ENCODE data around the gene TMEM17. TPM values are rescaled to one million over a fixed set of nuclear protein-coding genes. Genes with fewer than 3 reads are reported as not detected.

Gene TMEM17
- total and polyA plus RNA-seq, 12 donors, result 0.66 to 3.2 (median 2.1) TPM

DNA sequence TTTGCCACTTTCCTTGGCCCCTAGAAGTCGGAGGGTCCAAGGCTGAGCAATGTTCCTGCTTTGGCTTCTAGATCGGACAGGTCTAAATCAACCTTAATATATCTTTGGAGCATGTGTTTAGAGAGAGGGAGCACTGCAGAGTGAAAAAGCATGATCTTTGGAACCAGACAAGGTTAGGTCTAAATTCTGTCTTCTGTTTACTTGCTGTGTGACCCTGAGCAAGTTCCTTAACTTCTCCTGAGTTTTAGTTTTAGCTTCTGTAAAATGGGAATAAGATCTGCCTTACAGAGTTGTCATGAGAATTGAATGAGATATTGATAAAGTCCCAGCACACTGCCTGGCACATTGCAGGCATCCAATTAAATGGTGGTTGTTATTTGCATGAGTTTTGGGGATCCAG, 13.9 kb downstream of the TMEM17 start:
- no peaks in the 10 kb centered on the region for H3K27me3 ChIP-seq
- no peaks in the 10 kb centered on the region for H3K36me3 ChIP-seq
- ATAC-seq (no peak), DNase-seq (no peak)
- intact Hi-C loops (cut with DNase I), result no loop called here
- TF ChIP-seq, protein P1, sequence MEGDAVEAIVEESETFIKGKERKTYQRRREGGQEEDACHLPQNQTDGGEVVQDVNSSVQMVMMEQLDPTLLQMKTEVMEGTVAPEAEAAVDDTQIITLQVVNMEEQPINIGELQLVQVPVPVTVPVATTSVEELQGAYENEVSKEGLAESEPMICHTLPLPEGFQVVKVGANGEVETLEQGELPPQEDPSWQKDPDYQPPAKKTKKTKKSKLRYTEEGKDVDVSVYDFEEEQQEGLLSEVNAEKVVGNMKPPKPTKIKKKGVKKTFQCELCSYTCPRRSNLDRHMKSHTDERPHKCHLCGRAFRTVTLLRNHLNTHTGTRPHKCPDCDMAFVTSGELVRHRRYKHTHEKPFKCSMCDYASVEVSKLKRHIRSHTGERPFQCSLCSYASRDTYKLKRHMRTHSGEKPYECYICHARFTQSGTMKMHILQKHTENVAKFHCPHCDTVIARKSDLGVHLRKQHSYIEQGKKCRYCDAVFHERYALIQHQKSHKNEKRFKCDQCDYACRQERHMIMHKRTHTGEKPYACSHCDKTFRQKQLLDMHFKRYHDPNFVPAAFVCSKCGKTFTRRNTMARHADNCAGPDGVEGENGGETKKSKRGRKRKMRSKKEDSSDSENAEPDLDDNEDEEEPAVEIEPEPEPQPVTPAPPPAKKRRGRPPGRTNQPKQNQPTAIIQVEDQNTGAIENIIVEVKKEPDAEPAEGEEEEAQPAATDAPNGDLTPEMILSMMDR (IDR thresholded peaks at IDR 0.05), result no peak
- peaks cover 0 to 10% (median 2%) of the 10 kb centered on the region in 9 donors for H3K4me1 ChIP-seq
- no peak overlapping the region for H3K4me3 ChIP-seq
- H3K9me3 ChIP-seq, result no peaks in the 10 kb centered on the region
- WGBS, 2 donors, result 95 to 97% methylated on average over 2 of the region's 2 CpGs
- H3K27ac ChIP-seq, result no peak overlapping the region

DNA sequence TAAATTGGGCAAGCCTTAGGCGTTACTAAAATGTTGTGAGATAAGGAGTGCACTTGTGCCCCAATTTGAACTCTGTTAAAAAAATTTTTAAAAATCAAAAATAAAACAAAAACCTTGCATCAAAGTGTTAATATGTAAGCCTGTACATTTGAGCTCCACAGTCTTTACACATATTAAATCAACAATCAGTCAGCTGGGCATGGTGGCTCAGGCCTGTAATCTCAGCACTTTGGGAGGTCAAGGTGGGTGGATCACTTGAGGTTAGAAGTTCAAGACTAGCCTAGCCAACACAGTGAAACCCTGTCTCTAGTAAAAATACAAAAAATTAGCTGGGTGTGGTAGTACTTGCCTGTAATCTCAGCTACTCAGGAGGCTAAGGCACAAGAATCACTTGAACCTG, 16.3 kb downstream of the TMEM17 start:
- Histone ChIP-seq H3K9me3 (no peaks in the 10 kb centered on the region), H3K27ac (peak overlapping the region in 1 of 10 donors; percentile 6), H3K4me3 (no peak overlapping the region), H3K4me1 (peaks cover 10 to 25% (median 19%) of the 10 kb centered on the region in 9 donors), H3K36me3 (no peaks in the 10 kb centered on the region), H3K27me3 (no peaks in the 10 kb centered on the region)
- WGBS, 2 donors, result 58 to 77% methylated on average over 1 of the region's 1 CpG
- intact Hi-C loops (cut with DNase I), result no loop called here
- DNase-seq (no peak), ATAC-seq (no peak)
- TF ChIP-seq, protein P1 (IDR thresholded peaks at IDR 0.05), result no peak

DNA sequence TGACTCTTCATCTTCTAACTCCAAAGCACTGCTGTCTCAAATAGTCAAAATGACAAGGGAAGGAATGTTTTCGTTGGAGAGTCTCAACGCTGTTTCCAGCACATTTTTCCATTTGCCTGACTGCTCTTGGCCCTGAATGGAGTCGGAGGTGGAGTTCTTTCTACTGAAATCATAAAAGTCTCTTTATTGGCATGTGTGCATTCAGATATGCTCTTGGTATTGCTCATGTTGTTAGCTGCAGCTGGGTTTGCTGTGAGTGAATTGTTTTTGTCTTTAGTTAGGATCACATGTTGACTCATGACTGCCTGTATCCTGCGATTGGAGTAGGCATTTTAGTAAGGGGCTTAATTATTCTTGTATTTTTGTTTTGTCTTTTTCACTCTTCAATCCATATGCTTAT, 16.8 kb downstream of the TMEM17 start:
- Histone ChIP-seq H3K36me3 (no peaks in the 10 kb centered on the region), H3K27me3 (no peaks in the 10 kb centered on the region), H3K4me1 (peaks cover 10 to 25% (median 19%) of the 10 kb centered on the region in 9 donors), H3K9me3 (no peaks in the 10 kb centered on the region), H3K27ac (peak overlapping the region in 2 of 10 donors; percentile 6 to 23), H3K4me3 (no peak overlapping the region)
- 60 to 69% methylated on average over 4 of the region's 4 CpGs for WGBS, 2 donors
- TF ChIP-seq, protein P1 (IDR thresholded peaks at IDR 0.05), result no peak
- peak in 7 of 8 donors; percentile 41 to 77 (median 61) for ATAC-seq
- intact Hi-C loops (cut with DNase I), result no loop called here
- DNase-seq, result no peak

DNA sequence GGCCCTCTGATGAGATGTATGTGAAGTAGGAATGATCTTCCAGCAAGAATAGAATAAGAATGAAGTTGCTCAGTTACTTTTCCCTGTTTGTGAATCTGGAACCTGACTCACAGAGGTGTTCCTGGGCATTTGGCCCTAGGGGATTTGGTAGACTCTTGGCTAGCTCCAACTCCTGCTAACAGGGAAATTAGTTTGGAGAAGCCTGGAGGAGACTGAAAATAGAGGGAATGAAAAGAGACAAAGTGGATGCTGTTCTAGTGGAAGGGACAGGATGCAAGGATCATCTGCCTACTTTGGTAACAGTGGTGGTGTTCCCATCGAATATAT, 19.6 kb downstream of the TMEM17 start:
- ATAC-seq (peak in 1 of 8 donors; percentile 17), DNase-seq (no peak)
- TF ChIP-seq, protein P1 (IDR thresholded peaks at IDR 0.05), result no peak
- H3K36me3 ChIP-seq, result no peaks in the 10 kb centered on the region
- H3K4me3 ChIP-seq, result no peak overlapping the region
- 50 to 67% methylated on average over 1 of the region's 1 CpG for WGBS, 2 donors
- intact Hi-C loops (cut with DNase I), result no loop called here
- H3K27me3 ChIP-seq, result no peaks in the 10 kb centered on the region
- H3K9me3 ChIP-seq, result no peaks in the 10 kb centered on the region
- peaks cover 10 to 25% (median 19%) of the 10 kb centered on the region in 9 donors for H3K4me1 ChIP-seq
- peak overlapping the region in 9 of 10 donors; percentile 14 to 58 (median 30) for H3K27ac ChIP-seq
